Choroid plexus epithelial cell (primary cell): ENCODE data around the gene SRMS.

Source experiments
- DNase-seq: peaks from one replicate; pipeline ENCODE4 v3.0.0-alpha.2; 2010; ENCODE audit warnings: low read depth
- H3K4me3 ChIP-seq: 2 replicates; pipeline ENCODE4 v1.5.1; 2011; ENCODE audit warnings: low read depth, mild to moderate bottlenecking, control low read depth, low read length, moderate library complexity
- TF ChIP-seq, protein P1 (sequence below): conservative IDR thresholded peaks from 2 replicates; pipeline ENCODE4 v1.5.1; 2011; ENCODE audit warnings: low read depth, mild to moderate bottlenecking, control low read depth, inconsistent platforms, low read length, moderate library complexity

The SRMS gene

GRCh38 chr20:63494420-63495166 is 53.0 kb downstream of the SRMS start:
- DNase-seq: no peak
- TF ChIP-seq, protein P1, sequence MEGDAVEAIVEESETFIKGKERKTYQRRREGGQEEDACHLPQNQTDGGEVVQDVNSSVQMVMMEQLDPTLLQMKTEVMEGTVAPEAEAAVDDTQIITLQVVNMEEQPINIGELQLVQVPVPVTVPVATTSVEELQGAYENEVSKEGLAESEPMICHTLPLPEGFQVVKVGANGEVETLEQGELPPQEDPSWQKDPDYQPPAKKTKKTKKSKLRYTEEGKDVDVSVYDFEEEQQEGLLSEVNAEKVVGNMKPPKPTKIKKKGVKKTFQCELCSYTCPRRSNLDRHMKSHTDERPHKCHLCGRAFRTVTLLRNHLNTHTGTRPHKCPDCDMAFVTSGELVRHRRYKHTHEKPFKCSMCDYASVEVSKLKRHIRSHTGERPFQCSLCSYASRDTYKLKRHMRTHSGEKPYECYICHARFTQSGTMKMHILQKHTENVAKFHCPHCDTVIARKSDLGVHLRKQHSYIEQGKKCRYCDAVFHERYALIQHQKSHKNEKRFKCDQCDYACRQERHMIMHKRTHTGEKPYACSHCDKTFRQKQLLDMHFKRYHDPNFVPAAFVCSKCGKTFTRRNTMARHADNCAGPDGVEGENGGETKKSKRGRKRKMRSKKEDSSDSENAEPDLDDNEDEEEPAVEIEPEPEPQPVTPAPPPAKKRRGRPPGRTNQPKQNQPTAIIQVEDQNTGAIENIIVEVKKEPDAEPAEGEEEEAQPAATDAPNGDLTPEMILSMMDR: no peak
- no peak overlapping the region for H3K4me3 ChIP-seq

GRCh38 chr20:63494084-63494419 is 53.5 kb downstream of the SRMS start:
- DNase-seq: no peak
- TF ChIP-seq, protein P1: no peak

GRCh38 chr20:63493563-63494020 is 54.0 kb downstream of the SRMS start:
- H3K4me3 ChIP-seq: no peak overlapping the region
- DNase-seq: no peak
- TF ChIP-seq, protein P1: no peak

More at GRCh38 chr20:63494084-63494419, 53.5 kb downstream of the SRMS start:
- H3K4me3 ChIP-seq: no peak overlapping the region

DNA sequence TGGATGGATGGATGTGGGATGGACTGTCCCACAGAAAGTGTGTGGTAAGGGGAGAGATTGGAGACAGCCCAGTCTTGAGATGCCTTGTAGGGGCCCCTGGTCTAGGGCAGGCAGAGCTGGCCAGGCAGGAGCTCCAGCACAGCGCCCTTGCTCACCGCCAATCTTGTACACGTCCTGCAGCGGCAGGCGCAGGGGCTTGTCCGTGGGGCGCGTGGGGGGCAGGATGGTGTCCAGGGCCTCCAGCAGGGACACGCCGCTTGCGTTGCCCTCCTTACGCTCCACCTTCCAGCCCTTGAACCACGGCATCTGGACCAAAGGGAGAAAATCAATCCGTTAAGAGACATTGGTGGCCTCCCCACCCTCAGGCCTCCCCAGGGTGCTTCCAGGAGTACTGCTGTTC is 54.6 kb downstream of the SRMS start:
- TF ChIP-seq, protein P1: no peak
- no peak for DNase-seq
- no peak overlapping the region for H3K4me3 ChIP-seq

GRCh38 chr20:63492518-63492917 is 55.0 kb downstream of the SRMS start:
- H3K4me3 ChIP-seq: no peak overlapping the region
- DNase-seq: no peak
- TF ChIP-seq, protein P1: no peak

- no peak for DNase-seq
- TF ChIP-seq, protein P1: no peak
- H3K4me3 ChIP-seq: no peak overlapping the region
Observed at GRCh38 chr20:63491635-63492230, 55.8 kb downstream of the SRMS start.

GRCh38 chr20:63491078-63491477 is 56.5 kb downstream of the SRMS start:
- DNase-seq: no peak
- H3K4me3 ChIP-seq: no peak overlapping the region
- TF ChIP-seq, protein P1: no peak
